Naive thymus-derived CD4-positive, alpha-beta T cell (primary cell): Measurements from ENCODE around the gene C17orf67. TPM values are rescaled to one million over a fixed set of nuclear protein-coding genes. Genes with fewer than 3 reads are reported as not detected.
A peak's percentile ranks its signal among the peaks of the same experiment; 100 is the strongest.

Source experiments
- ATAC-seq: fragments of 150-1000 bp; cut with Tn5 transposase; 2 replicates; pipeline ENCODE4 v1.10.0; 2021; ENCODE audit warnings: mild to moderate bottlenecking, moderate library complexity
- CTCF ChIA-PET: fragments of 350-600 bp; sonication (Branson Sonifier 250); formaldehyde crosslinking; loops from one replicate; lab custom pipeline; 2021; ENCODE audit warnings: antibody characterized with exemption; lab: Charles Lee
- POLR2A ChIA-PET: fragments of 350-600 bp; sonication (Branson Sonifier 250); formaldehyde crosslinking; loops from one replicate; lab custom pipeline; 2021; ENCODE audit warnings: antibody characterized with exemption, inconsistent platforms; lab: Charles Lee
- DNase-seq, 9 donors: peaks; one replicate each; pipeline versions ENCODE4 v3.0.0 to v3.0.0-alpha.2; 2020 to 2022; ENCODE audit warnings: mixed read lengths in 1 of 9
- H3K27ac ChIP-seq: one replicate; pipeline ENCODE4 v1.7.0; 2013; ENCODE audit warnings: mild to moderate bottlenecking, low read depth, low read length, moderate library complexity
- H3K27me3 ChIP-seq, 2 donors: one replicate each; pipeline ENCODE4 v1.7.0; 2013; ENCODE audit warnings: low read length in 2 of 2, mild to moderate bottlenecking in 2 of 2, moderate library complexity in 2 of 2; ENCODE audit not compliant: control insufficient read depth in 2 of 2, insufficient read depth in 2 of 2
- H3K36me3 ChIP-seq, 3 experiments: 1 replicate in 2 of 3; 2 replicates in 1 of 3; pipeline ENCODE4 v1.7.0; 2013; ENCODE audit warnings: low read length in 3 of 3, mild to moderate bottlenecking in 3 of 3, moderate library complexity in 1 of 3; ENCODE audit not compliant: insufficient read depth in 3 of 3, control insufficient read depth in 2 of 3
- H3K4me1 ChIP-seq, 2 donors: one replicate each; pipeline ENCODE4 v1.7.0; 2013; ENCODE audit warnings: low read length in 2 of 2, mild to moderate bottlenecking in 2 of 2, moderate library complexity in 1 of 2; ENCODE audit not compliant: control insufficient read depth in 2 of 2, insufficient read depth in 2 of 2
- H3K4me3 ChIP-seq: 2 replicates; pipeline ENCODE4 v1.7.0; 2013; ENCODE audit warnings: mild to moderate bottlenecking, low read length
- H3K9me3 ChIP-seq, 3 experiments: 1 replicate in 2 of 3; 2 replicates in 1 of 3; pipeline ENCODE4 v1.7.0; 2013; ENCODE audit warnings: low read length in 3 of 3; ENCODE audit not compliant: control insufficient read depth in 2 of 3
- H3K27ac Mint-ChIP-seq, 9 donors: one replicate each; pipeline ENCODE4 v1.8.0; 2020 to 2022; ENCODE audit warnings: mixed read lengths in 9 of 9, mild to moderate bottlenecking in 8 of 9, moderate library complexity in 5 of 9, inconsistent platforms in 2 of 9
- H3K27me3 Mint-ChIP-seq, 5 donors: one replicate each; pipeline ENCODE4 v1.8.0; 2021 to 2022; ENCODE audit warnings: mixed read lengths in 5 of 5, mild to moderate bottlenecking in 1 of 5
- H3K36me3 Mint-ChIP-seq, 5 donors: one replicate each; pipeline ENCODE4 v1.8.0; 2020 to 2022; ENCODE audit warnings: mixed read lengths in 5 of 5, mild to moderate bottlenecking in 3 of 5, inconsistent platforms in 1 of 5
- H3K4me1 Mint-ChIP-seq, 7 donors: one replicate each; pipeline ENCODE4 v1.8.0; 2020 to 2022; ENCODE audit warnings: mixed read lengths in 7 of 7, mild to moderate bottlenecking in 3 of 7, inconsistent platforms in 1 of 7
- H3K4me3 Mint-ChIP-seq, 10 donors: one replicate each; pipeline ENCODE4 v1.8.0; 2020 to 2022; ENCODE audit warnings: mild to moderate bottlenecking in 10 of 10, mixed read lengths in 10 of 10, moderate library complexity in 6 of 10, inconsistent platforms in 2 of 10
- H3K9me3 Mint-ChIP-seq, 11 donors: one replicate each; pipeline ENCODE4 v1.8.0; 2020 to 2022; ENCODE audit warnings: mixed read lengths in 11 of 11, mild to moderate bottlenecking in 4 of 11, inconsistent platforms in 1 of 11, moderate library complexity in 1 of 11
- intact Hi-C, 2 donors: fragments of 100-400 bp; cut with micrococcal nuclease; formaldehyde crosslinking; loops; one replicate each; pipeline ENCODE4 v1.15.1; 2023
- polyA plus RNA-seq, 2 donors: library from polyadenylated mRNA; unstranded; fragments of 300-500 nt; fragmentation: Illumina TruSeq; gene quantifications; one replicate each; pipeline ENCODE4 v1.2.3, GENCODE V29; 2021
- total RNA-seq, 6 experiments: library from RNA in 5 of 6; stranded (reverse) in 5 of 6; gene quantifications; 1 replicate in 5 of 6; 2 replicates in 1 of 6; pipeline ENCODE4 v1.2.3 and lab custom pipeline; 2021 to 2026

C17orf67 gene
- total and polyA plus RNA-seq, 7 experiments from 2014 or later, result 1.1 to 9.1 (median 3.8) TPM

GRCh38 chr17:56792267-56792666, 41.5 kb downstream of the C17orf67 start:
- peaks cover 0 to 23% (median 6%) of the 10 kb centered on the region in 5 donors for H3K36me3 Mint-ChIP-seq
- H3K27ac Mint-ChIP-seq, result peak overlapping the region in 5 of 9 donors; percentile 14 to 80 (median 19)
- Histone ChIP-seq H3K4me3 (no peak overlapping the region), H3K27ac (no peak overlapping the region), H3K36me3 (peaks cover 0 to 4% (median 0%) of the 10 kb centered on the region in 3 experiments), H3K9me3 (no peaks in the 10 kb centered on the region), H3K4me1 (no peaks in the 10 kb centered on the region), H3K27me3 (no peaks in the 10 kb centered on the region)
- H3K27me3 Mint-ChIP-seq, result no peaks in the 10 kb centered on the region
- H3K4me1 Mint-ChIP-seq, result peaks cover 0 to 8% (median 4%) of the 10 kb centered on the region in 7 donors
- H3K4me3 Mint-ChIP-seq, result no peak overlapping the region
- POLR2A ChIA-PET, result no interaction called here
- intact Hi-C loops, result no loop called here
- DNase-seq (no peak), ATAC-seq (no peak)
- H3K9me3 Mint-ChIP-seq, result peaks cover 0 to 12% (median 0%) of the 10 kb centered on the region in 11 donors
- CTCF ChIA-PET, result interaction anchor here (0.9 kb wide), 1 partner anchor 13 kb away, joined by 4 read pairs; no protein-coding TSS in a partner anchor

- CTCF ChIA-PET, result no interaction called here
- peak in 1 of 9 donors; percentile 41 for DNase-seq
- Histone ChIP-seq H3K4me1 (no peaks in the 10 kb centered on the region), H3K36me3 (no peaks in the 10 kb centered on the region), H3K9me3 (no peaks in the 10 kb centered on the region), H3K4me3 (no peak overlapping the region), H3K27me3 (no peaks in the 10 kb centered on the region), H3K27ac (no peak overlapping the region)
- ATAC-seq, result peak; percentile 89
- peaks cover 0 to 1% (median 0%) of the 10 kb centered on the region in 5 donors for H3K27me3 Mint-ChIP-seq
- H3K4me1 Mint-ChIP-seq, result peaks cover 5 to 31% (median 9%) of the 10 kb centered on the region in 7 donors
- H3K36me3 Mint-ChIP-seq, result peaks cover 0 to 19% (median 1%) of the 10 kb centered on the region in 5 donors
- POLR2A ChIA-PET, result interaction anchor here (1.0 kb wide), 1 partner anchor 196 kb away, joined by 3 read pairs; no protein-coding TSS in a partner anchor
- peak overlapping the region in 4 of 9 donors; percentile 21 to 87 (median 79) for H3K27ac Mint-ChIP-seq
- H3K4me3 Mint-ChIP-seq, result peak overlapping the region in 3 of 10 donors; percentile 16 to 47 (median 35)
- intact Hi-C loops, result loop anchor here in 1 of 2 donors (10.0 kb wide), 1 partner anchor 942 kb away; no protein-coding TSS in a partner anchor
- peaks cover 0 to 5% (median 0%) of the 10 kb centered on the region in 11 donors for H3K9me3 Mint-ChIP-seq
Observed at GRCh38 chr17:56786989-56787482, 46.7 kb downstream of the C17orf67 start.

- ChIA-PET CTCF (interaction anchor here (1.3 kb wide), 1 partner anchor 194 kb away, joined by 3 read pairs; no protein-coding TSS in a partner anchor), POLR2A (interaction anchor here (1.0 kb wide), 1 partner anchor 195 kb away, joined by 3 read pairs; no protein-coding TSS in a partner anchor)
- ATAC-seq (no peak), DNase-seq (no peak)
- peaks cover 0 to 18% (median 0%) of the 10 kb centered on the region in 5 donors for H3K36me3 Mint-ChIP-seq
- H3K36me3 ChIP-seq, result no peaks in the 10 kb centered on the region
- H3K27ac ChIP-seq, result no peak overlapping the region
- peaks cover 0 to 4% (median 0%) of the 10 kb centered on the region in 11 donors for H3K9me3 Mint-ChIP-seq
- peak overlapping the region in 1 of 10 donors; percentile 47 for H3K4me3 Mint-ChIP-seq
- peak overlapping the region in 2 of 9 donors; percentile 75 to 87 for H3K27ac Mint-ChIP-seq
- no peaks in the 10 kb centered on the region for H3K9me3 ChIP-seq
- no peak overlapping the region for H3K4me3 ChIP-seq
- H3K27me3 ChIP-seq, result no peaks in the 10 kb centered on the region
- no peaks in the 10 kb centered on the region for H3K4me1 ChIP-seq
- H3K4me1 Mint-ChIP-seq, result peaks cover 5 to 31% (median 9%) of the 10 kb centered on the region in 7 donors
- H3K27me3 Mint-ChIP-seq, result peaks cover 0 to 4% (median 0%) of the 10 kb centered on the region in 5 donors
- intact Hi-C loops, result loop anchor here in 1 of 2 donors (10.0 kb wide), 1 partner anchor 941 kb away; no protein-coding TSS in a partner anchor
Observed at GRCh38 chr17:56785997-56786680, 47.6 kb downstream of the C17orf67 start.

GRCh38 chr17:56785405-56785804, 48.3 kb downstream of the C17orf67 start:
- no peaks in the 10 kb centered on the region for H3K36me3 ChIP-seq
- H3K9me3 ChIP-seq, result no peaks in the 10 kb centered on the region
- no peak overlapping the region for H3K27ac ChIP-seq
- Mint-ChIP-seq H3K27me3 (peaks cover 0 to 4% (median 0%) of the 10 kb centered on the region in 5 donors), H3K4me3 (no peak overlapping the region), H3K9me3 (peaks cover 0 to 3% (median 0%) of the 10 kb centered on the region in 11 donors), H3K36me3 (peaks cover 0 to 13% (median 0%) of the 10 kb centered on the region in 5 donors), H3K27ac (peak overlapping the region in 1 of 9 donors; percentile 67), H3K4me1 (peaks cover 9 to 34% (median 11%) of the 10 kb centered on the region in 7 donors)
- ChIA-PET CTCF (interaction anchor here (1.3 kb wide), 1 partner anchor 193 kb away, joined by 3 read pairs; no protein-coding TSS in a partner anchor), POLR2A (no interaction called here)
- no peaks in the 10 kb centered on the region for H3K27me3 ChIP-seq
- ATAC-seq, result no peak
- H3K4me3 ChIP-seq, result no peak overlapping the region
- no peak for DNase-seq
- H3K4me1 ChIP-seq, result peaks cover 0 to 4% of the 10 kb centered on the region in 2 donors
- intact Hi-C loops, result loop anchor here in 1 of 2 donors (10.0 kb wide), 1 partner anchor 941 kb away; no protein-coding TSS in a partner anchor

GRCh38 chr17:56782338-56782737, 51.4 kb downstream of the C17orf67 start:
- no peaks in the 10 kb centered on the region for H3K27me3 ChIP-seq
- peaks cover 20 to 48% (median 37%) of the 10 kb centered on the region in 7 donors for H3K4me1 Mint-ChIP-seq
- H3K4me3 ChIP-seq, result no peak overlapping the region
- no peaks in the 10 kb centered on the region for H3K9me3 Mint-ChIP-seq
- intact Hi-C loops, result loop anchor here (5.0 to 10.0 kb wide), 2 partner anchors 650 to 938 kb away; no protein-coding TSS in a partner anchor
- H3K27ac Mint-ChIP-seq, result peak overlapping the region in 1 of 9 donors; percentile 57
- no peak overlapping the region for H3K27ac ChIP-seq
- peaks cover 0 to 4% (median 0%) of the 10 kb centered on the region in 5 donors for H3K36me3 Mint-ChIP-seq
- no peak for ATAC-seq
- H3K9me3 ChIP-seq, result no peaks in the 10 kb centered on the region
- no peak for DNase-seq
- ChIA-PET CTCF (interaction anchor here (1.4 to 4.7 kb wide), 3 partner anchors 66 to 282 kb away, joined by 5 to 63 read pairs (median 16); no protein-coding TSS in a partner anchor), POLR2A (interaction anchor here (1.2 kb wide), 1 partner anchor 285 kb away, joined by 4 read pairs; no protein-coding TSS in a partner anchor)
- no peaks in the 10 kb centered on the region for H3K36me3 ChIP-seq
- H3K4me3 Mint-ChIP-seq, result no peak overlapping the region
- H3K27me3 Mint-ChIP-seq, result peaks cover 0 to 5% (median 0%) of the 10 kb centered on the region in 5 donors
- H3K4me1 ChIP-seq, result peaks cover 0 to 18% of the 10 kb centered on the region in 2 donors

- CTCF ChIA-PET, result interaction anchor here (1.4 to 4.7 kb wide), 5 partner anchors 28 to 282 kb away, joined by 5 to 63 read pairs (median 16); no protein-coding TSS in a partner anchor
- Histone ChIP-seq H3K9me3 (no peaks in the 10 kb centered on the region), H3K27ac (no peak overlapping the region), H3K4me1 (peaks cover 0 to 18% of the 10 kb centered on the region in 2 donors), H3K27me3 (no peaks in the 10 kb centered on the region), H3K4me3 (no peak overlapping the region), H3K36me3 (no peaks in the 10 kb centered on the region)
- H3K4me1 Mint-ChIP-seq, result peaks cover 22 to 48% (median 36%) of the 10 kb centered on the region in 7 donors
- ATAC-seq (no peak), DNase-seq (no peak)
- H3K27ac Mint-ChIP-seq, result peak overlapping the region in 3 of 9 donors; percentile 12 to 57 (median 26)
- H3K36me3 Mint-ChIP-seq, result peaks cover 0 to 4% (median 0%) of the 10 kb centered on the region in 5 donors
- H3K4me3 Mint-ChIP-seq, result no peak overlapping the region
- H3K27me3 Mint-ChIP-seq, result peaks cover 0 to 5% (median 0%) of the 10 kb centered on the region in 5 donors
- H3K9me3 Mint-ChIP-seq, result no peaks in the 10 kb centered on the region
- POLR2A ChIA-PET, result interaction anchor here (1.2 kb wide), 1 partner anchor 285 kb away, joined by 4 read pairs; no protein-coding TSS in a partner anchor
- intact Hi-C loops, result loop anchor here (2.0 to 10.0 kb wide), 6 partner anchors 19 to 937 kb away; partner anchors contain the start of gene C17orf67 (in 1 of the 2)
Observed at GRCh38 chr17:56781906-56782305, 51.8 kb downstream of the C17orf67 start.
